ENCODE results near the gene SCN2A. TPM values are rescaled to one million over a fixed set of nuclear protein-coding genes. Genes with fewer than 3 reads are reported as not detected.

The SCN2A gene
- total RNA-seq, 1 experiment from 2014 or later: 0.39 TPM

GRCh38 chr2:165369898-165370296 is 130.7 kb downstream of the SCN2A start (continued):
- TF ChIP-seq ZNF281 (CRISPR knock-in tag; IDR thresholded peaks at IDR 0.05): no peak
- TF ChIP-seq ETV6 (CRISPR knock-in tag; IDR thresholded peaks at IDR 0.05): no peak
- no peak for TF ChIP-seq E2F5 (CRISPR knock-in tag; IDR thresholded peaks at IDR 0.05)
- TF ChIP-seq E2F1 (CRISPR knock-in tag; IDR thresholded peaks at IDR 0.05): no peak

- Mint-ChIP-seq H3K27ac (peak overlapping the region; percentile 73), H3K4me1 (peaks cover 56% of the 10 kb centered on the region), H3K36me3 (no peaks in the 10 kb centered on the region), H3K4me3 (no peak overlapping the region), H3K27me3 (ENCODE audit: low read depth) (no peaks in the 10 kb centered on the region), H3K9me3 (no peaks in the 10 kb centered on the region)
- no peak for TF ChIP-seq USF2 (CRISPR knock-in tag; IDR thresholded peaks at IDR 0.05)
- no peak for TF ChIP-seq E2F1 (CRISPR knock-in tag; IDR thresholded peaks at IDR 0.05)
- TF ChIP-seq CBFB (CRISPR knock-in tag; IDR thresholded peaks at IDR 0.05; ENCODE audit: low read depth): no peak
- no peak for TF ChIP-seq RORB (CRISPR knock-in tag; IDR thresholded peaks at IDR 0.05)
- no peak for TF ChIP-seq ELF4 (CRISPR knock-in tag; IDR thresholded peaks at IDR 0.05; ENCODE audit: low read depth)
- no peak for TF ChIP-seq E2F5 (CRISPR knock-in tag; IDR thresholded peaks at IDR 0.05)
- TF ChIP-seq CREB1 (CRISPR knock-in tag; IDR thresholded peaks at IDR 0.05): no peak
- TF ChIP-seq ATF6 (CRISPR knock-in tag; IDR thresholded peaks at IDR 0.05): no peak
- no peak for TF ChIP-seq FOXJ3 (CRISPR knock-in tag; IDR thresholded peaks at IDR 0.05; ENCODE audit: borderline replicate concordance)
- TF ChIP-seq HMGA2 (CRISPR knock-in tag; IDR thresholded peaks at IDR 0.05): no peak
- no peak for TF ChIP-seq TCF7 (CRISPR knock-in tag; IDR thresholded peaks at IDR 0.05; ENCODE audit: low read depth)
- CTCF ChIA-PET: interaction anchor here (1.9 kb wide), 1 partner anchor 327 kb away, joined by 5 read pairs; no protein-coding TSS in a partner anchor
- ATAC-seq (peak; percentile 63), DNase-seq (ENCODE audit: low spot score) (no peak)
- POLR2A ChIA-PET: no interaction called here
These were observed 132.1 kb downstream of the SCN2A start for GRCh38 chr2:165371356-165371755.

Measured in WTC11 (cell line).